ENCODE data around the gene FTL.
A peak's percentile ranks its signal among the peaks of the same experiment; 100 is the strongest.

The FTL gene

DNA sequence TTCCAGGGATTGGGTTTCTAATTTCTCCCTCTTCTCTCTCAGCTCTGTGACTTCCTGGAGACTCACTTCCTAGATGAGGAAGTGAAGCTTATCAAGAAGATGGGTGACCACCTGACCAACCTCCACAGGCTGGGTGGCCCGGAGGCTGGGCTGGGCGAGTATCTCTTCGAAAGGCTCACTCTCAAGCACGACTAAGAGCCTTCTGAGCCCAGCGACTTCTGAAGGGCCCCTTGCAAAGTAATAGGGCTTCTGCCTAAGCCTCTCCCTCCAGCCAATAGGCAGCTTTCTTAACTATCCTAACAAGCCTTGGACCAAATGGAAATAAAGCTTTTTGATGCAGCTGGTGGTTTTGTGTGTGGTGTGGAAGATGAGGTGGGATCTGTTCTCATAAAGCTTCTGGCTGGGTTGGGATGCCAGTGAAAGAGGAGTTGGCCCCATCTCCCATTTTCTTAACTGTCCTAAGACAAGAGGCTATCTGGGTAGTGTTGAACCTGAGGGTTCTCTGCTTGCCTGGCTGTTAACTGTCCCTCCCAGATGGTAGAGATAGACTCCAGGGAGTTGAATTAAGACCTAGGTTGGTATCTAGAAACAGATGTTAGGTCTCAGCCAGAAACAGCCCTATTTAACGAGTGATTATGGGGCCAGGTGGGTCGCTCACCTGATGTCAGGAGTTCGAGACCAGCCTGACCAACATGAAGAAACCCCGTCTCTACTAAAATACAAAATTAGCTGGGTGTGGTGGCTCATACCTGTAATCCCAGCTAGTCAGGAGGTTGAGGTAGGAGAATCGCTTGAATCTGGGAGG, 1.6 kb downstream of the FTL start:
- DNase-seq, result no peak

DNA sequence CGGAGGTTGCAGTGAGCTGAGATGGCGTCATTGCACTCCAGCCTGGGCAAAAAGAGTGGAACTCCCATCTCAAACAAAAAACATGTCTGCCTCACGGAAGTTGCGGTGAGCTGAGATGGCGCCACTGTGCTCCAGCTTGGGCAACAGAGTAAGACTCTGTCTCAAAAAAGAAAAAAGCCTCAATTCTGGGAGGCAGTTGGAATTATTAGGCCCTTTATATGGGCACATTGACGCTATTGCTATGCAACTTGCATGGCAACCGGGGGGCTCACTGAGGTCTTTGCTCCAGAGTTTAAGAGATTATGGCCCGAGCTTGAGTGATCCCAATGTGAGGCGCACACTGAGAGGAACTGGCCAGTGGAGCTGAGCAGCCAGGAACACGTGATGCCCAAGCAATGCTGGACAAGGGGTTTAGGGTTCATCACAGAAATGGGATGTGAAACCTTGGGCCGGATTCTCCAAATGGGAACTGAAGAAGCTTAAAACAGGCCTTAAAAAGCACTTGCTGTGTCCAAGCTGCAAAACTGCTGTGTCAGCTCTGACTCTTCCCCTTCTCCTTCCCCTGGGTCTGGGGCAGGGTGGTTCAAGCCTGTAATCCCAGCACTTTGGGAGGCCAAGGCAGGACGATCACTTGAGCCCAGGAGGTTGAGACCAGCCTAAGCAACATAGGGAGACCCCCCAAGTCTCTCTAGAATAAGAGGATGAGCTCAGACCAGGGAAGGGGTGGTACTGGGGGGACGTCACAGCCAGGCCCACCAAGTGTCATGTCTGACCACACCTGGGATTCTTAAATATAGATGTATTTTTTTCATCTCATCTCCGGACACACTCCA, 2.5 kb downstream of the FTL start:
- peak in 1 of 2 donors; percentile 25 for DNase-seq

DNA sequence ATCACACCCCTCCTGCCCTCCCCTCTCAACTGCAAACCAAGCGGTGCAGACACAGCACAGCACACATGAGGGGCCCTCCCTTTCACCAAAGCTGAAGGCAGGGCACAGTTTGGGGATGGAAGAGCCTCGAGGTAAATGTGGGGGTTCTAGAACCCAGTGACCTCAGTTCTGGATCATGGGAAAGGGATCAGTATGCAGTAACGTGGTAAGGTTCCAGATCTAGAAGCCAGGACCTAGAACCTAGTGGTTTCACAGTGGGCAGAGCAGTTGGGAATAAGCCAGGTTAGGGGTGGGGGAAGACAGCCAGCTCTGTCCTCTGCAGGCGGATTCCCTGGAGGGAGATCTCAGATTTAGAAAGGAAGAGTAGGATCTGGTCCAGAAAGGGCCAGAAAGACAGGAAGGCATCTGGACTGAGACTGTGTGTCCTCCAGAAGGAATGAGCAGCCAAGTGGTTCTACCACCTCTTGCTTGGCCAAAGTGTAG, 3.1 kb downstream of the FTL start:
- DNase-seq, result no peak

DNA sequence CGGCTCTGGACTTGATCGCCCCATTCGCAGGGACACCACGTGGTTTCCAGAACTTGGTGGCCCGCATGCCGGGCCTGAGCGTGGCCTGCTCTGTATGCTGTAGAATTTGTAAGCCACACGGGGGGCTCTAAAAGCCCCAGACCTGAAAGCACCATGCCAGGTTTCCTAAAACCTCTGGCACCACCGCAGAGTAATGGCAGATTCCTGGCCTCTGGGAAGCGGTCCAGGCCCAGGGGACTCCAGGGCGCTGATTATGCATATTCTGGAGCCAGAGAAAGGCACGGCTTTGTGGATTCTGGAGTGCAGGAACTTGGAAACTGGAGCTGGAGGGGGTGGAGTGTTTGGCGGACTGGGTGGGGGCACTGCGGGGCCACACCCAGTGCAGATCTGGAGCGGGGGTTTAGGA, 3.7 kb downstream of the FTL start:
- no peak for DNase-seq

DNA sequence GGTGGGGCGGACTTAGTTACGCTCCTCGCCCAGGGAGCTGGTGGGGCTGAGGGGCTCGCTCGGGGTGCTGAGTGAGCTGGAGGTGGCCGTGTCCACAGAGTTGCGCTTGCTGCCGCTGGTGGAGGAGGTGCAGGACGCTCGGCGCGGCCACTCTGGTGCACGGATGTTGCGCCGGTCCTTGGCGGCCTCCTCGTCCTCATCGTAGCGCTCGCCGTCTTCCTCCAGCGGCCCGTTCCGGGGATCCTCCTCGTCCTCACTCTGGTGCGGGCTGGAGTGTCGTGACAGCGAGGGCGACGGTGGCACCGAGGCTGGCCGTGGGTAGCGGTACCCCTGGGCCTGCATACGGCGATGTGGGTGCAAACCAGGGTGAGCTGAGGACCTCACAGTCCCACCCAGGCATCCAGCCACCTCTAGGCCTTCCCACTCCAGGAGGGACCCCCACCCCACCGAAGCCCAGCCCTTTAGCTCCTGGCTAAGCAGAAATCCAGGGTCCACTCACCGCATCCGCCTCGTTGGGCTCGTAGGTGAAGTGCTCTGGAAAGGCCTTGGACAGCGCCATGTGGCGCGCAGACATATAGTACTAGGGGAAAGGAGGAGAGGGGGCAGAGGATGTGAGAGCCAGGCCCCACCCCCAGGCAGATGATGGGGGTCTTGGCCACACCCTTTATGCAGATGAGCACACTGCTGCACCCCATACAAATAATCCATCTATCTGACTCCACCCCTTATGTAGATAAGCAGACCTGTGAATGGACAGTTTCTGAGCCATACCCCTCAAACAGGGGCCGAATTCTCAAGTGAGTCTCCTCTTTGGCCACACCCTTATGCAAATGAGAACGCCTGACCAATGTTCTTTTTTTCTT, 4.4 kb downstream of the FTL start:
- no peak for DNase-seq

DNA sequence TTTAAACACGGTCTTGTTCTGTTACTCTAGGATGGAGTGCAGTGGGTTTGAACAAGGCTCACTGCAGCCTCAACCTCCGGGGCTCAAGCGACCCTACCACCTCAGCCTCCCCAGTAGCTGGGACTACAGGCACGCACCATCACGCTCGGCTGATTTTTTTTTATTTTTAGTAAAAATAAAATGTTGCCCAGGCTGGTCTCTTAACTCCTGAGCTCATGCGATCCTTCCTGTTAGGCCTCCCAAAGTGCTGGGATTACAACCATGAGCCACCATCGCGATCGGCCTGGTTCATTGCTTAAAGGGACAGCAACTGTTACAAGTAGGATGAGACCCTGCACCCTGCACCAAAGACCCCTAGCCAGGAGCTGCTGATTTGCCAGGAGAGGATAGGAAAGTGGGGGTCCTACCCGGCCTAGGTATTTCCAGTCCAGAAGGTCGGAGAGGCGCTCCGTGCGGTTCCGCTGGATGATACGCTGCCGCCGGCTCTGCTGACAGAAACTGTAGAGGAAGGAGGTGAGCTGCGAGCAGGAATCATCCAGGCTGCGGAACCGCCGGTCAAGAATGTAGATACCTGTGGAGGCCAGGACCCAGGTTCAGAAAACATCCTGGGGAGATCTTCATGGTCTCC, 5.1 kb downstream of the FTL start:
- DNase-seq, result no peak

DNA sequence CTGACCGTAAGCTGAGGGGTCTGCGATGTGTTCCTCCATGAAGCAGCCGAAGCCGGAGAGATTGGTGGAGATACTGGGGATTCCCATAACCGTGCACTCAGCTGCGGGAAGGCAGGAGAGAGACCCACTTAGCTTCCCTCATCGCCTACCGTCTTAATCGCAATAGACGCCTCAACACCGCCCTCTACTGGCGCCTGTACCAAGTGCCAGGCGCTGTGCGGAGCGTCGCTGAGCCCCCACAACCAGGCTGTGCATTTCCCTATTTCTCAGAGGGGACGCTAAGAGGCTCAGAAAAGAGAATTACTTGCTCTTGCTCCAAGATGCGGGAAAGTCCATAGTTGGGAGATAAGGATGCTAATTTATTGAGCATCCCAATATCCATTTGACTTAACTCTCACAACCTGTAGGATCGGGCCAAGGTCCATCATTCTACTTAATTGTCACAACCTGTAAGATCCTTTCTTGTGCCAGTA, 5.8 kb downstream of the FTL start:
- DNase-seq, result peak; percentile 51 to 83

DNA sequence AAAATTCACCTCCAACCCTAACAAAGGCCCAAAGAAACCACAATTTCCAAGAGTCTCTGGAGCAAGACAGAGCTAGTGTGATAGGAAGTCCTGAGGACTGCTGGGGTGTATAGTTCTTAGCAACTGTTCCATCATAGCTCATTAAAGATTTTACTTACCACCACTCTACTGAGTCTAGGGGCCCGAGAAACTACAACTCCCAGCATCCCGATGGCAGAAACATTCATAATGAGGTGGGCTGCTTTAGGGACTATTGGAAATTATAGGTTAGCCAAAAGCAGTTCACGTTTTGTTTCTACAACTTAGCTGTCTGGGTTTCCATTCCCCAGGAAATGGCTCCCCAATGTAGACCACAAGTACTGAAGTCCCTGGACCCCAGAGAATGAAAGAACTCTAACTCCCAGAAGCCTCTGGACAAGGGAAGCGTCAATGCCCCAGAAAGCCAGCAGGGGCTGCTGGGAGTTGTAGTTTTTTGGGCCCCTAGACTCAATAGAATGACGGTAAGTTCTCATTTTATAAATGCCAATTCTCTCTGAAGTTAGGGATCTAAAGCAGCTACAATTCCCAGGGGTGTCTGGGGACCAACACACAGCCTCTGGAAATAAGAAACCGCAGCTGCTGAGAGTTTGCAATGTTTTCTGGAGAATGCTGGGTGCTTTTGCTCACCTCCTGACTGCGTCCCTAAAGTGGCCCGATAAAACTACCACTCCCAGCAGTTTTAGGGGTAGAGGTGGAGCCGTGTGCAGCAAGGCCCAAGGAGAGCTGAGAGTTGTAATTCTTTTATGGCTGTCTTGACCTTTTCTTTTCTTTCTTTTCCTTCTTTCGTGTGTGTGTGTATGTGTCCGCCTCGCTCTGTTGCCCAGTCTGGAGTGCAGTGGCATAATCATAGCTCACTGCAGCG, 11.1 kb downstream of the FTL start:
- peak in 1 of 2 donors; percentile 15 for DNase-seq

DNA sequence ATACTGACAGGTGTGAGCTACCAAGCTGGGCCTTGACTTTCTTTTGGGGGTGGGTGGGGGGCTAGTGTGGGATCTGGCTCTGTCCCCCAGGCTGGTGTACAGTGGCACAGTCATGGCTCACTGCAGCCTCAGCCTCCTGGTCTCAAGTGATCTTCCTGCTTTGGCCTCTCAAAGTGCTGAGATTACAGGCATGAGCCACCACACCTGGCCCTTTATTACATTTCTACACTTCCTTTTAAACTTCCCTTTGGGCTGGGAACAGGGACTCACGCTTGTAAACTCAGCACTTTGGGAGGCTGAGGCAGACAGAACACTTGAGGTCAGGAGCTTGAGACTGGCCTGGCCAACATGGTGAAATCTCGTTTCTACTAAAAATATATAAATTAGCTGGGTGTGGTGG, 12.0 kb downstream of the FTL start:
- no peak for DNase-seq

DNA sequence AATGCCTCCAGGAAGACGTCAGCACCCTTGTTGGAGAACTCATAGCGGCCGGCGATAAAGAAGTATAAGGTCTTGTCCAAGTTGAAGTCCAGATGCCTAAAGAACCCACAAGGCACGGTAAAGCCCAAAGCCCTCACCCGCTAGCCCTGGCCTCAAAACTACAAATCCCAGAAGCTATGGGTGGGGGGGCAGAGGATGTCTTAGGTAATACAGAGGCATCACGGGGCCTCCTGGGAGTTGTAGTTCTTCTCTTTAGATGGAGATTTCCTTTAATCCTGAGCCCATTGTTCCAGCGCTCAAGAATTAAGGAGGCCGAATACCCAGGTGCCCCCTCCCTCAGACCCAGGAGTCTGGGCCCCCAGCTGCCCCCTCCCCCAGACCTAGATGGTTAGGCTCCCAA, 17.2 kb downstream of the FTL start:
- no peak for DNase-seq

DNA sequence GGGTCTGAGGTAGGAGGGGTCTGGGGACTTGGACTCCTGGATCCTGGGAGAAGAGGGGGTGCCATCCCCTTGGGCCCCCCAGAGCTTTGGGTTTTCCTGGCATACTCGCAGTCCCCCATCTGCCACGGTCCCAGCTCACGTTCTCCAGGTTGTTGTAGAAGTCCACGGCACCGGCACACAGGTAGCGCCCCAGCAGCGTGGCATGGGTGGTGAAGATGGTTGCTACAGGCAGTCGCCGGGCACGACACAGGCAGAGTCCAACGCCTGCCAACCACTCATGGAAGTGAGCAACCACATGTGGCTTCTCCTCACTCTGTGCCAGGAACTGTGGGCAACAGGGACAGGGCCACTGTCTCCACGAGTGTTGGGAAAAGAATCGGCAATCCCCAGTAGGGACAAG, 20.6 kb downstream of the FTL start:
- DNase-seq, result no peak

DNA sequence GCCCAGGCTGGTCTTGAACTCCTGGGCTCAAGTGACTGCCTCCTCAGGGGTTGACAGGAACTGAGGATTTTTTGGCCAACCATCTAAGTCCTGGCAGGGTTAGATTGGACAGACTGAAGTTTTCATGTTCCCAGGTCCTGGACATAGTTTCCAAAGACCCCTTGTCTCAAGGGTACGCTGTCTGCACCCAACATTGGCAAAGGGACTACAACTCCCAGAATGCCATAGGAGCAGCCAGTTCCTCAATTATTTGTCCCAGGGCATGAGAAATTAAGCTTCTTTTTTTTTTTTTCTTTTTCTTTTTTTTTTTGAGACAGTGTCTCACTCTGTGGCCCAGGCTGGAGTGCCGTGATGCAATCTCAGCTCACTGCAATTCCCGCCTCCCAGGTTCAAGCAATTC, 21.1 kb downstream of the FTL start:
- no peak for DNase-seq

DNA sequence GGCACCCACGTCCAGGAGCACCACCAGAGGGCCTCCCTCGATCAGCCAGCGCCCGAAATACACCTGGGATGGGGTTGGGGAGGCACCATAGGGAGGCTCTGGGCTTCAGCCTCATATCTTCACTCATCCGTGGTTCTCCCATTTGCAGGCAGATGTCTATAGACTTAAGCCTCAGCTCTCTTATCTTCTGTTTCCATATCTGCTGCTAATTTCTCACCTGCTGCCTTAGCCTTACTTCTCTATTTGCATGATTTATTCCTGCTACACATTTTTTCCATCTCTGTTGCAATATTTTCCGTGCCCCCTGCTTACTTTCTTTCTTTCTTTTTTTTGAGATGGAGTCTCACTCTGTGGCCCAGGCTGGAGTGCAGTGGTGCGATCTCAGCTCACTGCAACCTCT, 22.2 kb downstream of the FTL start:
- DNase-seq, result no peak

DNA sequence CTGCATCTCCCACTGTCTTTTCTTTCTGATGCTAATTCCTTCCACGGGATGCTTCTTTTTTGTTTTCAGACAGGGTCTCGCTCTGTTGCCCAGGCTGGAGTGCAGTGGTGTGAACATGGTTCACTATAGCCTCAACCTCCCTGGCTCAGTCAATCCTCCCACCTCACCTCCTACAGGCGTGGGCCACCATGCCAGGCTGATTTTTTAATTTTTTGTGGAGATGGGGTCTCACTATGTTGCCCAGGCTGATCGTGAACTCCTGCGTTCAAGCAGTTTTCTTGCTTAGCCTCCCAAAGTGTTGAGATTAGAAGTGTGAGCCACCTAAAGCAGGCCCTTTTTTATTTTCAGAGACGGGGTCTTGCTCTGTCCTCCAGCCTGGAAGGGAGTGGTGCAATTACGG, 23.2 kb downstream of the FTL start:
- no peak for DNase-seq

DNA sequence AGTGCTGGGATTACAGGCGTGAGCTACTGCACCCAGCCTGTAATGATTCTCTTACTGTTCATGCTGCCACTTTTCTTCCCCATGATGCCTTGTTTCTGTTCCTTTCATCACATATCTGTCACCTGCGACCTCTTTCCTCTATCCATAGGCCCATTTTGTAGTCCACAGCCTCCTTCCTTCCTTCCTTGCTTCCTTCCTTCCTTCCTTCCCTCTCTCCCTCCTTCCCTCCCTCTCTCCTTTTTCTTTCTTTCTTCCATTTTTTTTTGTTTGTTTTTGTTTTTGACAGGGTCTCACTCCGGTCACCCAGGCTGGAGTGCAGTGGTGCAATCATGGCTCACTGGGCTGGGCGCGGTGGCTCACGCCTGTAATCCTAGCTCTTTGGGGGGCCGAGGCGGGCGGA, 23.8 kb downstream of the FTL start:
- DNase-seq, result no peak

DNA sequence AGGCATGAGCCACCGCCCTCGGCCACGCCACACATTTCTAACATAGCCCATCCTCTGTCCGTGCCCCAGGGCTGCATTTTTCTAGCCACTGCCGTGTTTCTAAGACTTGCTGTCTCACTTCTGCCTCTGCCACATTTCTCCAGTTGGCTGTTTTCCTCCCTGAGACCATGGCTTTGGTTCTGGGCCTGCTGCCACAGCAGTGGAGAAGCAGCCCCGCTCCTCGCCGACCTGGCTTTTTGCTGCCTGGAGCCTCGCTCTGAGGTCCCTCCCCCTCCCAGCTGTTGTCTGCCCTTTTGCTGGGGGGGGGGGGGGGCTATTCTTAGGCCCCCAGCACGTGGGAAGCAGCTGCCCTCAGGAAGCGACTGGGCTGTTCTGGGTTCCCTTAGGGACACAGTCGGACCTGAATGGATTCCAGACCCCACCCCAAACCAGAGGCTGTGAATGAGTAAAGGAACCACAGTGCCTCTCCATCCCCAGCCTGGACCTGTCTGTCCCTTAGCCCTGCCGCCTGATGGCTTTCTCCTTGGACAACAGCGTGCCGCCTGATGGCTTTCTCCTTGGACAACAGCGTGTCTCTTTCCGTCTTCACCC, 24.7 kb downstream of the FTL start:
- no peak for DNase-seq

DNA sequence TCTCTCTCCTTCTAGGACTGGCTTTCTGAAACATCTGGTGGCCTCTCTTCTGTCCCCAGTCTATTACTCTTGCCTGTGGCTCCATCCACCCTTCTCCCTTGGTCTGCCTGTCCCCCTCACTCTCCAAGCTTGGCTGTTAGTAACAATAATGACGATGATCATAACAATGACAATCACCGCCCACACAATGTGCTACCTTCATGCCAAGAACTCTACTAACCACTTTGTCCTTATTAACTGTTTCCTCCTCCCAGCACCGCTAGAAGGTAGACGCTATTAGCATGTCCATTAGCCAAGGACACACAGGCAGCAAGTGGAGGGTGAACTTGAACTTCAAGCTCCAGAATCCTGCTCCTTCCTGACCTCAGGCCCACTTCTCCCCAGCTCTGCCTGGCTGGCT, 25.3 kb downstream of the FTL start:
- no peak for DNase-seq

DNA sequence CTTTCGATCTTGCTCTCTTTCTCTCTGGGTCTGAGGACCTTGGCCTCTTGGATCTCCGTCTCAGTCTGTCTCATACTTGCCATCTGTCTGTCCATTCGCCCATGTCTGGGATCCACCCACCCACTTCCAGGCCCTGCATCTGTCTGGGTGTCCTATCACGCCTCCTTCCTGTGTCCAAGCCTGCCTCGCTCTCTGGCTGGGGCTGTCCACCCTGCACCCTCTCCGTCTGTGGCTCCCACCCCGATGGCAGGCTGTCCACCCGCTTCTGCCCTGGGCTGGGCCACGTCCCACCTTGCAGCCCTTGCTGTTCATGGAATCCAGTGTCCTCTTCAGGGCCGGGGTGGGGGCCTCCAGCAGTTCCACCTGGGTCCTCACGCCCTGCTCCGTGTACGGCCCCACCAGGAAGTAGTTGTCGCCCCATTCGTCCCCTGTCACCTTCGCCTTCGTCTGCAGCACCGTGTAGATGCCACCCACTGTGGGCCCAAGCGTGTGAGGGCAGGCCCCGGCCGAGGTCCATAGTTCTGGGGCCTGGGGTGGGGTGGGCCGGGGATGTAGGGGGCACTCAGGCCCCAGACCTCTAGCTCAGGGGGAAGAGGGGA, 26.0 kb downstream of the FTL start:
- no peak for DNase-seq

DNA sequence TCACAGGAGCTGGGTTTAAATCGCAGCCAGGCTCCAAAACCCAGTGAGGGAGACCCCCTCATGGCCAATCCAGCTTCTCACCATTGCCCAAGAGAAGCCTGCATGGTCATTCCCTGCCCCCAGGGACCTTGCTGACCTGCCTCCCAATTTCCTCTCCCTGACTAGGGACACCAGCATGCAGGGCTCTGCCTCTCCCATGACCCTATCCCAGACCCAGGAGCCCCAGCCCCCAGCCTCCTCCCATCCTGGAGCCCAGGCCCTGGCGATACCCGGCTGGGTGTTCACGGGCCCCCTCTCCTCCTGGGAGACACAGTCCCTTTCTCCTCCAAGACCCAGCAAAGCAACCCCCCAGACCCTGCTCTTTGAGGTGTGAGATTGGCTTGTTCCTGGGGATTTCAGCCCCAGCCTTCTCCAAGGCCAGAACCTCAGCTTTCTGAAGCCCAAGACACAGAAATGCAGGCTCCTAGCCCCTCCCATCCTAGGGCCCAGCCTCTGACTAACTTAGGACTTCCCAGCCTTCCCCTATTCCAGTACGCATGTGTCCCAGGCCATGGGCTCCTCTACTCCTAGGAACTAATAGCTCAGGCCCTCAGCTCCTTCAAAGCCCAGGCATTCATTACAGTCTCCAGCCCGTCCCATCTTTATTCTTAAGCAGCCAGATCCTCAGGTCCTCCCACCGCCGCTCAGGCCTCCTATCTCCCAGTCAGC, 26.9 kb downstream of the FTL start:
- peak in 1 of 2 donors; percentile 21 for DNase-seq

Measured in bone marrow (tissue), 2 donors.